HG02943 (cell line): ENCODE measurements around the gene COPS8.

Experiments used
- ATAC-seq: cut with Tn5 transposase; IDR thresholded peaks from one replicate; pipeline ENCODE4 v1.9.1; 2021; ENCODE audit warnings: mild to moderate bottlenecking, low read depth, moderate library complexity; ENCODE audit not compliant: unreplicated experiment

The COPS8 gene

DNA sequence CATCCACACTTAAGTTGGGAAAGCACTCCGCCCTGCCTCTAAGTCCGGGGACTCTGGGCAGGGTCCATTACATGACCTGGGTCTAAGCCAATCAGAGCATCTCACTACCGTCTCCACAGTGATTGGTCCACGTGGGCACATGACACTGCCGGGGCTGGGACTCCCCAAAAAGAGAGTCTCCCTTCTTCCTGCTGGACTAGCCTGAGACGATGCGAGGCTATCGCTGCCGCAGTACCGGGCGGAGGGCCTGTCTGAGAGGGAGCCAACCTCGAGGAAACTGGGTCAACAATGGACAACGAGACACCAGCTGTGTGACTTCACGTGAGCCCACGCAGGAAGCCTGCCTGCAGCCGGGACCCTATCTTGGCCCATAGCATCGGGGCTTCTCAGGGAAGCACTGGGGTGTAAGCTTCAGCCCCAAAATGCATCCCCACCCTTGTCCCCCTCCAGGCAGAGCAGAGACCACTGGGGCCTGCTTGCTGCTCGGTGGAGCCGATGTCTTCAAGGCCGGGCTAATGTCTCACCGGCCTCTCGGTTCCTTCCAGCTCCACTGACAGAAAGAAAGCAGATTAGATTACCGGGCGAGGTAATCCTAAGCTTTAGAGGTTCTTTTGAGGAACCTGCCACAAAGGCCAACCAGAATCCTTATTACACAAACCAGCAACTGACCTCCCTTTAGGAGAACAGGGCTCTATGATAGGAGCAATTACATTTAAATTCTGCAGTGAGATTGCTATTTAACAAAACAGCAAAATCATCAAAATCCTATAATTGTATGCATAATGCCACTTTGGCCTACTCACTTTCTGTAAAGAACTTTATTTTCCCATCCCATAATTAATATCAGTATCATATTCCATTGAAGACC, 21.3 kb upstream of the COPS8 start:
- no peak for ATAC-seq

DNA sequence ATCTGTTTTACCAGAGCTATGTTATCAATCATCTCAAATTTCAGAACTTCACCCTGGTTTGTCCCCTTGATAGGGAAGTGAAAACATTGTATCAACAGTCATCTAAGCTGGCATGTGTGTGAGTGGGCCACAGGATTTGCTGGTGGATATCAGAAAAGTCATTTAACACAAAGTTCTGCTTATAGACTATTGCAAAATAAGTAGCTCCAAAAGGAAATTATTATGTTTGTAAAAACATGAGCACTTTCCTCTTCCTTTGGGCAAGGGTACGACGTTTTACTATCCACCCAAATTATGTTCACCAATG, 20.7 kb upstream of the COPS8 start:
- no peak for ATAC-seq

DNA sequence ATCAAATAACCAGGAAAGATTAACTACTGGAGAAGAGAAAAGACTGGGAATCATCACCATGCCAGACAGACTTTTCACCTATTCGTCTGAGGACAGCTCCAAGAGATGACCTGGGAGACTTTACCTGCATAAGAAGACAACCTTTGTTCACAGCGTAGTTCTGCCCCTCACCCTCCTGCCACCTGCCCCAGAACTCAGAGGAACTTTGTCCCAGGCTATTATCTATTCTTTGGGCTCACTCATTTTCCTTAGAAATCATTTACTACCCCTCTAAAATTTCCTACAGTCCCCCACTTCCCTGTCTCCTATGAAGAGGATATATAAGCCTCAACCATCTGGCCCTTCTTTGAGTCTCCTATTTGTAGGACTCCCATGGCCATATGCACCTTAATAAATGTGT, 19.3 kb upstream of the COPS8 start:
- no peak for ATAC-seq

DNA sequence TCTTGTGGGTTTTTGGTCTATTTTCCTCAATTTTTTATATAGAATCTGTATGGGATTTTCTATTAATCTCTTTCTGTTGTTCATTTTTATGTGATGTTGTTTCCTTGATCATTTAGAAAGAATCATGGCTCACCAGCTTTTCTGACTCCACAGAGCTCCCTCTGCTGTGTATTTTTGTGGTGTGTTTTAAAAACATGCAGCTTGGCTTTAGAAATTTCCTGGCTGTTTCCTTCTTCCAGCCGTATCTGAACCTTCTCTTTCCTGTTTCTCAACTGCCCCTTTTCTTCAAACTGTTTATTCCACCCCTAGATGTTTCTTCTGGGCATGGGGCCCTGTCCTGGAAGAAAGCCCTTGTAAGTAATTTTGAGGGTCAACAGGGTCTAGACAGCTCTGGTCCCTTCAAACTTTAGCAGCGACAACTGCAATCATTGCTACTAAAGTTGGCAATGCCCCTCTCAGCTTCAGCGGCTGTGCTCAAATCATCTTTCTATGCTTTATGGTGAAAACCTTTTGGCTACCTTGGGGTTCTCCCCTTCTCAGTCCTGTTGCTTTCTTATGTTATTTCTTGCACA, 17.6 kb upstream of the COPS8 start:
- no peak for ATAC-seq

DNA sequence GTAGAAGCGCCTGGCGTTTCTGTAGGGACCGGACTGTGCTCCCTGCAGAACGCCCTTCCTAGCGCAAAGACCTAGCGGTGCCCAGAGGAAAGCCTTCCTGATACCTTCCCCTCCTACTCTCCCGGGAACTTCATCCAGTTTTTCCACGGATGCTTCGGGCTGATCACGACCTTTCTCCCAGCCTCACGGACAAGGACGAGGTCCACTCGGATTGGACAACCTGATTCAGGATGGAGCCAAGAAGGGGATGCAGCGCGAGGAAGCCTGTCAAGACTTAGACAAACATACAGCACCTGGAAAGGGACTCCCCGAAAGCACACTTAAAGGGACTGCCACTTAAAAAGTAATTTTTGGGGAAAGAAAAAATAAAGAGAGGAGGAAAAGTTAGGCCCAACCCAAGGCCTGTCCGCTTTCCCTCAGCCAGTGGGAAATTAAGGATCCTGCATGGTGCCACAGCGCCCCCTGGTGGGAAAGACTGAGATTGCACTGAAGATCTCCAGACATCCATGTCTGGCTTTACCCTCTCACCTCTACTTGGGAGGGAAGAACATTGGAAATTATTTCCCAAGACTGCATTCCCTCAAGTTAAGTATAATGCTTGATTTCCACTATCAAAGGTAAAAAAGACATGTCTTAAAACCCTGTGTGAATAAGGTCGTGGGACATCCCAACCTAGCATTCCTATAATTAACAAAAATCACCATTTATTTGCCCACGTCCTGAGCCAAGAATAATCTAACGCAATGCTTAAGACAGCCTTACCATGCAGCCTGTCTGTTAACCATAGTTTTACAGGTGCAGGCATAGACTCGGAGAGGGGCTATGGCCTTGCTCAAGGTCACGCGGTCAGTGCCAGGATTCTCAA, 13.4 kb upstream of the COPS8 start:
- no peak for ATAC-seq

DNA sequence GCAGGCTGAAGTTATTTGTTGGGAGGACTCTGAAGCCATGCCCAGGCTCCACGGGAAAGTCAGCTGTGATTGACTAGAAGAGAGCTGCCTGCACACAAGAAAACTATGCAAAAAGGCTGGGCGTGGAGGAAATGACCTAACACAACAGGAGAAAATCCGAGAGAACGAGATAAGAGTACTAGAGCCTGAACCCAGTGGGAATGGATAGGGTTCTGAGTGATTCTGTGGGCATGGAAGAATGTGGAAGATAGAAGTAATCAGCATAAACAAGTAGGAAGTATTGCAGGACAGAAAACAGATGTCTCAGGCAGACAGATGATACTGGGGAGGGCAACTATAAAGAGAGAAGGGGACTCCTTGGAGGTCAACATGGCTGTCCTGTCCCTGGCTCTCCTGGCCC, 12.1 kb upstream of the COPS8 start:
- no peak for ATAC-seq

DNA sequence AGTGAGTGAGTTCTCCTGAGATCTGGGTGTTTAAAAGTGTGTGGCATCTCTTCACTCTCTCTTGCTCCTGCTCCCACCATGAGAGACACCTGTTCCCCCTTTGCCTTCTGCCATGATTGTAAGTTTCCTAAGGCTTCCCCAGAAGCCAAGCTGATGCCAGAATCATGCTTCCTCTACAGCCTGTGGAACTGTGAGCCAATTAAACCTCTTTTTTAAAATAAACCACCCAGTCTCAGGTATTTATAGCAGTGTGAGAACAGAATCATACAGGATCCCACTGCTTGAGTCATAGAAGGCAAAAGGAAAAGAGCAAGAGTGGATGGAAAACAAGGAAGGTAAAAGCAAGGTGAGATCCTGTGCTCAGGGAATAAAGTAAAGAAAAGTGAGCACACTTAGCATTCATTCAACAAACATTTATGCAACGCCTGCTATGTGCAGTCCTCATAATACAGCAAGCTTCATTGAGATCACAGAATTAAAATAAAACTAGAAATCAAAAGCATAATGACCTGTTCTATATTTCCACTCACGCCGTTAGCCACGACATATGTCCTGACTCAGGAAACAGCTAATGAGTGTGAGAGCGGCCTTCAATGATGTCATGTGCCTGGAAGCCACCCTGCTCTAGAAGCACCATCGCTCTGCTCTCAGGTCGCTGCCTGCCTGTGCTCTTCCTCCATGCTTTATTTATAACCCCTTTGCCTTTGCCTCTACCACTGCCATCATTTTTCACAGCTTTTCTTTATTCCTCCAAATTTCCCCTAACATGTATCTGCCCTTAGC, 11.3 kb upstream of the COPS8 start:
- no peak for ATAC-seq

DNA sequence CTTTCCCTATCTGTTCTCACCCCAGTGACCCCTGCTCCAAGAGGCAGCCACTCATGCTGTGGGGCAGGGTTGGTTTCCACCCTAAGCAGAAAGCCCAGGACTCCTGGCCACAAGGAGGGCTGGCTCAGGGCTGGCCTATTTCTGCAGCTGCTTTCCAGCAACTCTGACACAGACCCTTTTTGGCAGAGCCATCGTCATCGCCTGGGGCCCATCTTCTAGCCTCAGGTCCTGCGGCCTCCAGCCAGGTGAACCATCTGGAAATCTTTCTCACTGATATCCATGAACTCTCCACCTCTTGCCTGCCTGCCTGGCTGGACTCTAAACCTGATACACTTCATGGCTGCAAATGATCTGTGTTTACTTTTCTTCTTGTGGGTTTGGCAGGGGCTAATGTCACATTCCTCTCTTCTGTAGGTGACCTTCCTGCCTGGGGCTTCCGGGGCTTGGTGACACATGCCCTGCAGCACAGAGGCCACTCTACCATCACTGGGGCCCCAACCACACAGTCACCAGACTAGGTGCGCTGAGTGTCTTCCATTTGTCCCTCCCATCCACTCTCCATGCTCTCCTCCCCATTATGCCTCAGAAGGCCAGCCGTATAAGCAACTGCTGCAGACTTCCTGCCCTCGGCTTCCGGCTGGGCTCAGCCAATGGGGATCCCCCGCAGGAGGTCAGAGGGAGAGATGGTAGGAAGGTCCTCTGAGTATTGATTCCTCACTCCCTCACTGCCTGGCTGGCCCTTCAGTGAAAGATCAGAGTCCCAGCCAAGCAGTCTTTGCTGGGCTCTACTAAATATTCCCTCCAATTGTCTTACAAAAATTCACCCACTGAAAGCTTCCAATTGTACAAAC, 9.7 kb upstream of the COPS8 start:
- no peak for ATAC-seq

DNA sequence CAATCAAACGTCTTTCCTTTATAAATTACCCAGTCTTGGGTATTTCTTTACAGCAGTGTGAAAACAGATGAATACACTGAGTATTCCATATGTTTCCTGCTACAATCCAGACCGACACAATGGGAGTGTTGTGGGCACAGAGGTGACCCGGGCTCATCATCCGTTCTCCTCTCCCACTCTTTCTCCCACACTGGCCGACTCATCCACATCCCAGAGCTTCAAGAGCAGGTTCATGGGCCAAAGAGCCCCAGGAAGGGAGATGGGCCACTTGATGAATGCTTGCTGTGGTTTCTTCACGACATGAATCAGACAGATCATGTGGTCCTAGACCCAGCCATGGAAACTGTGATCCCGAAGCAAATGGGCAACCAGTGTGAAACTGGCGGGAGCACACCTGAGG, 4.1 kb upstream of the COPS8 start:
- no peak for ATAC-seq

DNA sequence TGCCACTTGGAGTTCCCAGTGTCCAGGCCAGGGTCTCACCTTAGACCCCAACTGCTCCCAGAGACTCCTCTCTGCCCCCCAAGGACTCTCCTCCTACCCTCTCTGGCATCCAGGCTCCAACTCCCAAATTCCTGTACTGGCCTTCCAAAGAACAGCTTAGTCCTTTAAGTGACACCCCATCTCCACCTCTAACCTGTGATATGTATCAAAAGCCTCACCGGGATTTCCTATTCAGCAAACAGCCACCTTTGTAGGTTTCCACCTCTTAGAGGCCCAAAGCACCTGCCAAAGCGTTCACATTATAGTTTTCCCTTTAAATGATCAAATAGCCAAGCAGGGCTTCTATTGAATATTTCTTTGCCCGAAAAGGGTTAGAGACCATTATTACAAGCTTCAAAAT, 2.7 kb upstream of the COPS8 start:
- ATAC-seq, result no peak

DNA sequence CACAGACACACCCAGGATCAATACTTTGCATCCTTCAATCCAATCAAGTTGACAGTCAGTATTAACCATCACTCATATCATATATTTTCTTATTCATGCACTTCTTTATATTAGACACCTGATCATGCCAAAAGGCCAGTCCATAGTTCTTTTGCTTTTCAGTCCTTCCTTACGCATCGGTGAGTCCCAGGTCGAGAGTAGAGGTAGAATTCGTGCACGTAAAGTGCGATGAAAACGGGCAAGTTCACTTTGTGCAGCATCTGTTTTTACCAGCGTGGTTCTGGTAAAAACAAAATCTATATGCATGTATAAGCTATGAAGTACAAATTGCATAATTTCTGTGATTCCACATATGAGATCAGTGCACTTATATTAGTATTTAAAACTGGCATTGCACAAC, 1.2 kb upstream of the COPS8 start:
- ATAC-seq, result no peak

DNA sequence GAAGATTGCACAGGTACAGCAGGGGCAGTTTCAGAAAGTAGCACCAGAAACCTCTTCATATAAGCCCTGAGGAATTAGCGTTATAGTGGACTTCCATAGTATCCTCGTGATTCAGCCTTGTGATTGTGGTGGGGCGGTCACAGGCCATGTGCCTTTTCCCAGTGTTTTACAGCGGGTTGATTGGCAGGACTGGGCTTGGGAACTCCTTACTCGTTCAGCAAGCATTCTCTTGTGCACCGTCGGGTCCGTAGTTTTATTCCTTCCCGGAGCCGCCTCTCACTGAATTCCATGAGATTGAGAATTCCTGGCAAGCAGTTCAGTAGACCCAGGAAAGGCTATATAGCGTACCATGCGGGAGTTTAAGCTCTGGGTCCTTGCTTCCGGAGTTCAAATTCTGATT, 5.2 kb downstream of the COPS8 start:
- ATAC-seq, result no peak

DNA sequence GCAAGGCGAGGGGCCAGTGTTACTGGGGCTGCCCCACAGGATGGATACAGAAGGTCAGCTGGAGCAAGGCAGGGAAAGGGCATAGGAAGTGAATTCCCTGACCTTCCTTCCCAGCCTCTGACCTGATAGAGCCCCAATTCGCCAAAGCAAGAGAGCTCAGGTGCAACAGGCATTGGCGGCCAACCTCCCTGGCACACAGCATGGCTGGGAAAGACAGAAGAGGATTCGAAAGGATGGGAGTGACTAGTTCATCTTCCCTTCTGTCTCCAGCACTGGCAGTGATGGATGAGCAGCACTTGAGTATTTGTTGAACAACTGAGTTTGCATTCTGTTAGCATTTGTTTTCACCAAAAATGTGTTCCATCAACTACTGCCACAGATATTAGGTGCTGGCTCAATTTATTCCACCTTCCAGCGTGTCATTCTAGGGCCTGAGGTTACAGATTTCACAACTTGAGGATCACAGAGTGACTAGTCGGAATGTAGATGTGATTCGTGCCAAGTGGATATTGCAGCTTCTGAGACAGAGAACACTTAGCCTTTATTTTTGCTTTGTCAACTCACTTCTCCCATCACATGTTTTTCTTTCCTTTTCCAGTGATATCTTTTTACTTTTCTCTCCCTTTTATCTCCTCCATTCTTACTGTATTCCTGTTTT, 6.2 kb downstream of the COPS8 start:
- ATAC-seq, result no peak

DNA sequence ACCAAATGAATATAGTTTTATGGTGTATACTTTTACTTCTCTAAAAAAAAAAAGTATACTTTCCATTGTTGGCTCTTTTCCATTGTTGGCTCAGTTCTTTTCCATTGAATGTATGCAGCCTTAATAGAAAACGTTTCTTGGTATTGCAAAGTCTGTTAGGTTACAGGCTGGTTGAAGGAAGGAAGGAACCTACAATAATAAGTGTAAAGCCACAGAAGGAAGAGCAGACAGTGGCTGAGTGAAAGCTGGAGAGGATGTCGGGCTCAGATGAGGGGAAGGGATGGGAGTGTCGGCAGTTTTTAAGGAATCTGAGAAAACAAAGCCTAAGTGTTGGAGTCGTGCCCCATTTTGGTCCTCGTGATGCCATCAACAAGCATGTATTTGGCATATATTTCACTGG, 6.8 kb downstream of the COPS8 start:
- no peak for ATAC-seq

DNA sequence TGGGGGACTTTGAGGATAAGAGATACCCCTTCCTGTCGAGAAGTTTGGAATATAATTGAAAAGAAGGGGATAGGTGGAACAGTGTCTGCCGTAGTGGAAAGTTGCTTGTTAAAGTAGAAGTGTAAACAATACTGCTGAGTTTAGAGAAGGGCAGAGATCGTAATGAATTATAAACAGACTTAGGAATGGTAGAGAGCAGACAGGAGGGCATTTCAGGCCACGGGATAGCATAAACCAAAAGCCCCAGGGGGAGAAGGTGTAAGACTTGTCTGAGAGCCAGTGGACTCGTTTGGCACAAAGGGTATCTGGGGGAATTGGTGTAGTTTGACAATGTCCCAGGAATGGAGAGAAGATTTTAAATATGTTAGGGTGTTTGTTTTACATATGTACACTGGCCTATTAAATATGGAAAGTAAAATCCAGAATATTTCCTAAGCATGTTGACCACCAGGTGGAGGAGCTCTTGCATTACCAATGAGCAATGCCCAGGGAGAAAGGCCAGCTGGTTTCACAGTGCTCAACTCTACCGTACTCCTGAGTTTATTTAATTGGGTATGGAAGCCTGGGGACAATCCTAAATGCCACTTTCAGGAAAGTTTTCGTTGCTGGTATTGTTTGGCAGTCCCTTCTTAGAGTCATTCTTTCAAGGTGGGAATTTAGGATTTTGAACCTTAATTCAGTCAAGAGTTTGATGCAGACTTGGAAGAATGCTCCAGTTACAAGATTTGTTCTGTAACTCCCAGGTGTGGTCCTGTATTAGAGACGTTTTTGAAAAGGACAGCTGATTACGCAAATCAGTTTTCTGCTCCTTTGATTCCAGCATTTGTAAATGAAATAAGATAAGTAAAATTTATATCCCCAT, 7.5 kb downstream of the COPS8 start:
- ATAC-seq, result no peak

DNA sequence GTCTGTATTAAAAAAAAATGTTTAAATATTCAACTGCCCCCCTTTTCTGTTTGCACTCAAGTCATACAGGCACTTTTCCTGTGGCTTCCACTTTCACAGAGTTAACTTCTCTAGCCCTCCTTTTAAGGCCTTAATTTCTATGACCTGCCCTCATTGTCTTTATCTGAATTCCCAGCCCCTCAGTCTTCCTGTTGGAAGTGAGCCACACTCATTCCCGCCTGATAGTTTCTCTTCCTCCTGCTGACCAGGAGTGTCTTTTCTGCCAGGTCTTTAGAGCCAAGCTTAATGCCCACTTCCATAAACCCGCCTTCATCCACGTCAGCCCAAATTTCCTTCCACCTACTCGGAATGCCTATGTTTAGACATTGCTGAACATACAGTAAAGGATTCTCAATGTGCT, 10.5 kb downstream of the COPS8 start:
- ATAC-seq, result no peak

DNA sequence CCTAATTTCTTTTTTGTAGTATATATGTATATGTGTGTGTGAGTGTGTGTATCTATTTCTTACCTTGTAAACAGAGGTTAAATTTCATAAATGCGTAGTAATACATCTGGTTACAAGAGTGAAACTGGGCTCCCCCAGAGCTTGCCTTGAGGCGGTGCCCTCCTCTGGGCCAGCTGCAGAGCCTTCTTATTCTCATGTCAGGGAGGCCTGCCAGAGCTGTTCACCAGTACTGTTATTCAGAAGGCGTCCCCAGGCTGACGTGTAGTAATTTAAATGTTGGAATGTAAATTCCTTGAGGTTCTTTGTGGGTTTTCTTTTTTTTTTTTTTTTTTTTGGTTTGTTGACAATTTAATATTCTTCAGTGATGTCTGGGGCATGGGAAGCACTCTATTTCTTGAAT, 11.2 kb downstream of the COPS8 start:
- ATAC-seq, result no peak

DNA sequence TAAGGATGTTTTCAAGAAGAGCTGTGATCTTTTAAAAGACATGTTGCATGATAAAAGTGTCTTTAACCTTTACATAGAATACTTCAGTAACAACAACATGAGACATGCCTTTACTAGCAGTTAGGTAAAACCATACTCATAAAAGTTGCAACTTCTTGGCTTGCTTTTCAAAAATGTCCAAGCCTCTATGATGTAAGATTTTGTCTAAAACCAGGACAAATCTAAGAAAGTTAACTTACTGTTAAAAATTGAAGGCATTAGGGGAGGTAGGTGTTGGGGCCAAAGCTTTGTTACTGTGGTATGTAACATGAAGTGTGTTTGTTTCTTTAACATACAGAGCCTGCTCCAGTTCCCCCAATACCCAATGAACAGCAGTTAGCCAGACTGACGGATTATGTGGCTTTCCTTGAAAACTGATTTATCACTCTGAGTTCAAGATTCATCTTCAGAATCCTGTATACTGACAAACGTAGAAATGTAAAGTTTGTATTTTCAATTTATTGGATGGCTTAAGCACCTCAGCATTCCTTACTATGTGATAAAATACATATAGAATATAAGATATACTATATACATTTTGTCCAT, 11.7 kb downstream of the COPS8 start:
- ATAC-seq, result no peak
